ENCODE results near the gene CUZD1.
"Not testable (repeated sequence)": the region's sequence is repeated elsewhere in the genome, so short reads cannot be mapped to it uniquely, and the experiment has no call there.

The CUZD1 gene, protein sequence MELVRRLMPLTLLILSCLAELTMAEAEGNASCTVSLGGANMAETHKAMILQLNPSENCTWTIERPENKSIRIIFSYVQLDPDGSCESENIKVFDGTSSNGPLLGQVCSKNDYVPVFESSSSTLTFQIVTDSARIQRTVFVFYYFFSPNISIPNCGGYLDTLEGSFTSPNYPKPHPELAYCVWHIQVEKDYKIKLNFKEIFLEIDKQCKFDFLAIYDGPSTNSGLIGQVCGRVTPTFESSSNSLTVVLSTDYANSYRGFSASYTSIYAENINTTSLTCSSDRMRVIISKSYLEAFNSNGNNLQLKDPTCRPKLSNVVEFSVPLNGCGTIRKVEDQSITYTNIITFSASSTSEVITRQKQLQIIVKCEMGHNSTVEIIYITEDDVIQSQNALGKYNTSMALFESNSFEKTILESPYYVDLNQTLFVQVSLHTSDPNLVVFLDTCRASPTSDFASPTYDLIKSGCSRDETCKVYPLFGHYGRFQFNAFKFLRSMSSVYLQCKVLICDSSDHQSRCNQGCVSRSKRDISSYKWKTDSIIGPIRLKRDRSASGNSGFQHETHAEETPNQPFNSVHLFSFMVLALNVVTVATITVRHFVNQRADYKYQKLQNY

DNA sequence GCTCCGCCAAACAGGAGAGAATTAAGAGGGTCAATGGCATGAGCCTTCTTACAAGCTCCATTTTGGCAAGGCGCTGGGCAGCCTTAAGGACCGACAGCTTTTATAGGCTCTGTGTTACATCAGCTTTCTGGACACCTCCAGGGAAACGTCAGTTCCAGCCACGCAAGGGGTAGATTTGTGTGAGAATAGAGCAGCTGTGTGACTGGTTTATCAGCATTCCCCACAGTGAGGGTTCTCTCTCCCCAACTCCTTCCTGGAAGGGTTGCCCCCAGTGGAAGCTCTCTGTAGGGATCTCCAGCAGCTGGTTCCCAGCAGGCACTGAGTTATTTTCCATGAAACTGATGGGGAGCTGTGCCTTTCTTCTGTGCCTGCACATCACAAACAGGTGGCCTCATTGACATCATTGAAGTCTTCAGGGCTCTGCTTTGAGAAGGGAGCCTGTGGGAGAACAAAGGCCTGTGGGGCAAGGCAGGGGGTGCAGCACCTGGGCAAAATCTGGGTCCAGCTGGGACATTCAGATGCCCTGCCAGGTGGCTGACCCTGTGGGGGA lies at the start of gene CUZD1:
Gene CUZD1 (minus strand): TSS at position 75 of the 550 bp plus-strand sequence. CDS start 14 bp downstream, at position 61.
- DNase-seq = no peak

DNA sequence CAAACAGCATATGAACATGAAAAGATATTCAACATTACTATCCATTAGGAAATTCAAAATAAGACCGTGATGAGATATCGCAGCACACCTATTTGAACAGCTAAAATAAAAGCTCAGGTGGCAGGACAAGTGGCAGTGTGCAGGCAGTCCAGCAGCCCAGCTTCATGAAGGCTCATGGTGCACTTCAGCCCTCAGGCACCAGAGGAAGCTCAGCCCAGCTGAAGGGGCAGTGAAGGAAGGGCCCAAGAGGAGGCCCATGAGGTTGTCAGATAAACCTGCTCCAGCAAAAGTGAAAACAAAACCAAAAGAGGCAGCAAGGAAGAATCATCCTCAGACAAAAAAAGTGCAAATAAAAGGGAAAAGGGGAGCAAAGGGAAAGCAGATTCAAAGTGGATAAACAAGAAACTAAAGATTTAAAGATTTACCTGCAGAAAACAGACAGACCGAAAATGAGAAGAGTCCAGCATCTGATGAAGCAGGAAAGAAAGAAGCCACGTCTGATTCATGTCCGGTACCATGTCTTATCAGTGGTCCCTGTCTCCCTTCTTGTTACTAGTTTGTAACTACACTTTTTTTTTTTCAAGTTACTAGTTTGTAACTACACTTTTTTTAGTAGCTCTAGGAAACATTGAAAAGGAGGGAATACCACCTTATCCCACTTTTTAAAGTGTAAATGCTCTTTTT lies 48.7 kb upstream of the CUZD1 start:
- no peak for DNase-seq

DNA sequence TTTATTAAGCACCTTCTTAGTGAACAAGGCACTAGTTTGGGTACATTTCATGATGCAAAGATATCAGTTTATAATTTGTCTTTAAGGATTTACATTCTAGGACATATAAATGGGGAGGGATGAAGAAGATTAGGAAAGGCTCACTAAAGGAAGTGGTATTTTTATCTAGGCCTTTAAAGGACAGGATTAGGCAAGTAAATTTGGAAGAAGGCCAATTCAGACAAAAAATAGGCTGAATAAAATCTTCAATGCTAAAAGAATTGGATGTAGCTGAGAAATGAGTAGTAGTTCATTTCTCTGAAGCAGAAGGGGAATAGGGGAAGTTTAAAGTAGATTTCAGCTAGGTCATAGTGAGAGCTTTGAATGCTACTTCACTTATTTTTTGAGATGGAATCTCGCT lies 38.5 kb upstream of the CUZD1 start:
- no peak for DNase-seq

DNA sequence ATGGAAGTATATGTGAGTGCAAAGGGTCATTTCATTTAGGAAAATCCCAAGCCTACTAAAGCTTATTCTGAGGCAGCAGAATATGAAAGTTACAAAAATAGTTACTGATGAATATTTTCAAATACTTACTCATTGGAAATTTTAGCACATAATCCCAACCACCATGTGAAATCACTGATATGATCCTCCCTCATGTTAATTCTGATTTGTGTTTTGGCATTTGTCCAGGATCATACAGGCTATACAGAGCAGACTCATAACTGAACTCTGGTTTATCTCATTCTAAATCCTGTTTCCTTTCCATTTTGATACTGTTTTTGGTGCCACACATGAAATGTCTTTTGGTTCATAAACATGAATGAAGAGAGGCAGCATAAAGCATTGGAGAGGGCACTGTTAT lies 37.1 kb upstream of the CUZD1 start:
- no peak for DNase-seq

DNA sequence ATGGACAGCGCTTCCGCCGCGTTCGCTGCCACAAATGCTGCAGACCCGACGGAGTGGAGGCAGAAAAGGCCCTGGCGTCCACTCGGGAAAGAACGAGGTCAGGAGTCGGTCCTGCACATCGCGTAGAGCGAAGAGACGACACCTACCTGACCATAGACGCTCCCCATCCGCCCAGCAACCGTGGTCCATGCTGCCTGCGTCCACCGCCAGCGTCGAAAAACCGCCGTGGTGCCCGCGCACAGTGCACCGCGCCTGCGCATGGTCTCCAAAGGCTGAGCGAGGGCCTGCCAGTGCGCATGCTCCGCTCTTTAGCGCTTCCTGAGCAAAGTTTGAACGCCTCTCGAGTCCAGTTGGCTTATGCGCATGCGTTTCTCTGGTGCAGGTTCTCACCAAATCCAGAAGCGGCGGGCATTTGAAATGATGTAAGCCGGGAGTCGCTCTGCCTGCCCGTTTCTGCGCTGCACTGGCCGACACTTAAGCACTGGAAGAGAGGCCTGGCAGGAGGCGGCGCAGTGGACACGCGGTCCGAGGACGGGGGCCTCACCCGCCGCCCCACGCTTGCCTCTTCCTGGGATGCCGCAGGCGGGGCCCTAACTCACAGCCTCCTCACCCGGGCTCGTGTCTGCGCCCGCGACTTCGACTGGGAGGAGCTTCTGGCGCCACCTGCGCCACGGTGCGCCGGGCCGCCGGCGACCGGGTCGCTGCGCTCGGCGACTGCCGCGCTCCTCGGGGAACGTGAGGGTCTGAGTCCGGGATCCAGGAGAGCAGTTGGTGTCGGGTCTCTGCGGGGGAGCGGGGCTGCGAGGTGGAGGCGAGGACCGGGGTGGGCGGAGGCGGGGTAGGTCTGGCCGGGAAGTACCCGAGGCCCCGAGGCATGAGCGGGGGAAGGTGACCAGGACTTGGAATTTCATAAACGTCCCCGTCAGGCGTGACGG lies 33.9 kb upstream of the CUZD1 start, which contains the start of gene FAM24B:
Gene FAM24B (minus strand): TSS at position 243 of the 935 bp plus-strand sequence. CDS start 29,066 bp downstream, outside the sequence.
- peak; percentile 26 to 95 (median 88) for DNase-seq

DNA sequence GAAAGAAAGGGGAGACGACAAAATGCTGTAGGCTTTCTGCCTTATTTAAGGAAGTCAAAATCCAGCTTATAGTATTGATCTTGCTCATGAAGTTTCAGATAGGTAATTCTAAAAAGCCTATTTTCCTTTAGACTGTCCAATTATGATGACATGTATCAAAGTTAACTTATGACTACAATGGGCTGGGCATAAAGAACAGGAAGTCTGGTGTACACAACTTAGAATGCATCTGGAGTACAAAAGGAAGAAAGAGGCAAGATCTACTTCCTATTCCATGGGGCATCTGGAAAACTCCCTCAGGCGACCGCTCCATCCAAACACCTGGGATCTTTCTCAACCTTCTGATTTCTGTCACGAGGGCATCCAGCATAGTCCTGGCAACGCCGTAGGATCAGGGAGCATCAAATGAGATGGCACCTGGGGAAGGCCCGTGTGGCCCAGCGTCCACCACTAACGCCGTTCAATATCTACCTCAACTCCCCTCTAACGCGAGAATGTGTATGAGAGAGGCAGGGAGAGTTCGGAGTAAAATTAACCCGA lies 33.2 kb upstream of the CUZD1 start:
- no peak for DNase-seq

DNA sequence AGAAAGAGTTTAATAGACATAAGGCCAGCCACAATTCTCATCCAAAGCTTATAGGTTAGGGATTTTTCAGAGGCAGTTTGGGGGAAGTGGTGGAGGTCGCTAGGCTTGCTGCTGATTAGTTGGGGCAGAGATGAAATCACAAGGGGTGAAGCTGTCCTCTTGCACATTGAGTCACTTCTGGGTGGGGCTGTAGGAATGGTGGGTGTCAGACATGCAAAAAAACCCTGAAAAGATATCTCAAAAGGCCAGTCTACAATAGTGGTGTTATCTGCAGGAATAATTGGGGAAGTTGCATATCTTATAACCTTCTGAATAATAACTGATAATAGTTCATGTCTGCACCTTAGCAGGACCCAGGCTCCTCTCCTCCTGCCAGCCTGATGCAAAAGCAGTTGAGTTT lies 31.6 kb upstream of the CUZD1 start:
- no peak for DNase-seq

DNA sequence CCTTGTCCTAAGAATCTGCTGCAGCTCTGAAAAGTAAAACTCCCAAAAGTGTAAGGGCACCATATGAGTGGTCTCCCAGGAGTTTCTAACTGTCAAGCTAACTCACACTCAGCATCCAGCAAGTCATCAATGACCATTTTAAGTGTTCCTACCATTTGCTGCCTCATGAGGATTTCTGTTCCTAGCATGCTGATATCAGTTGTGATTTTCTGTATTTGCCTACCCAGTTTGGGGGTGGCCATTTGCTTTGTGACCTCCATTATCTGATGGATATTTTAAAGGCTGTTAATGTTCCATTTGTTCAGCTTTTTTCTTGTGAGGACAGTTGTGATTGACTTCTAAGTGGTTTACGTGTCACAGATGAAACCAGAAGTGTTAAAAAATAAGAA lies 30.8 kb upstream of the CUZD1 start:
- DNase-seq = no peak

DNA sequence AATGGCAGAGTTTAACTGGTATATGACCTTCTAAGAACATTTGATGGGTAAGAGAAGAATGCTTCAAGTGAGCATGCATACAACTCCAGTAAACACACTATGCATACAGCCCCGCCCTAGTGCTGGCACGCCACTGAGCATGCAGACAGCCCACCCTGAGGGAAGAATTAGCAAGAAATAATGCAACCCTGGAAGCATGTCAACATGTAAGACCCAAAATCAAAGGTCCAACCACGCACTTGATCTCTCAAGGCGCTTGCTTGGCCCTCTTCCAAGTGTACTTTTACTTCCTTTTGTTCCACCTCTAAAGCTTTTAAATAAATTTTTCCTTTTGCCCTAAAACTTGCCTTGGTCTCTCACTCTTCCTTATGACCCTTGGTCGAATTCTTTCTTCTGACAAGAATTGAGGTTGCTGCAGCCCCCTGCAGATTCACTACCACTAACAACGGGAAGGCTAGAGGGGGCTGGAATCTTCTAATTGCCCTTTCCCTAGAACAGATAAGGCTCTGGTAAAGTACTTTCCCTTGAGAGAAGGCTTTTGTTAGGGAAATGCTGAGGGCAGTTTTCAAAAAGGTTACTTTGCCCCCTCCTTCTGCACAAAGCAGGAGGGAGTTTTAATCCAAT lies 30.3 kb upstream of the CUZD1 start:
- no peak for DNase-seq

DNA sequence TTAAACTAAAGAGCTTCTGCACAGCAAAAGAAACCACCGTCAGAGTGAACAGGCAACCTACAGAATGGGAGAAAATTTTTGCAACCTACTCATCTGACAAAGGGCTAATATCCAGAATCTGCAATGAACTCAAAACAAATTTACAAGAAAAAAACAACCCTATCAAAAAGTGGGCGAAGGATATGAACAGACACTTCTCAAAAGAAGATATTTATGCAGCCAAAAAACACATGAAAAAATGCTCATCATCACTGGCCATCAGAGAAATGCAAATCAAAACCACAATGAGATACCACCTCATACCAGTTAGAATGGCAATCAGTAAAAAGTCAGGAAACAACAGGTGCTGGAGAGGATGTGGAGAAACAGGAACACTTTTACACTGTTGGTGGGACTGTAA lies 26.3 kb upstream of the CUZD1 start:
- not testable (repeated sequence) for DNase-seq

DNA sequence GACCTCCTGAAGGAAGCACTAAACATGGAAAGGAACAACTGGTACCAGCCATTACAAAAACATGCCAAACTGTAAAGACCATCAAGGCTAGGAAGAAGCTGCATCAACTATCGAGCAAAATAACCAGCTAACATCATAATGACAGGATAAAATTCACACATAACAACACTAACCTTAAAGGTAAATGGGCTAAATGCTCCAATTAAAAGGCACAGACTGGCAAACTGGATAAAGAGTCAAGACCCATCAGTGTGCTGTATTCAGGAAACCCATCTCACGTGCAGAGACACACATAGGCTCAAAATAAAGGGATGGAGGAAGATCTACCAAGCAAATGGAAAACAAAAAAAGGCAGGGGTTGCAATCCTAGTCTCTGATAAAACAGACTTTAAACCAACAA lies 23.1 kb upstream of the CUZD1 start:
- not testable (repeated sequence) for DNase-seq

DNA sequence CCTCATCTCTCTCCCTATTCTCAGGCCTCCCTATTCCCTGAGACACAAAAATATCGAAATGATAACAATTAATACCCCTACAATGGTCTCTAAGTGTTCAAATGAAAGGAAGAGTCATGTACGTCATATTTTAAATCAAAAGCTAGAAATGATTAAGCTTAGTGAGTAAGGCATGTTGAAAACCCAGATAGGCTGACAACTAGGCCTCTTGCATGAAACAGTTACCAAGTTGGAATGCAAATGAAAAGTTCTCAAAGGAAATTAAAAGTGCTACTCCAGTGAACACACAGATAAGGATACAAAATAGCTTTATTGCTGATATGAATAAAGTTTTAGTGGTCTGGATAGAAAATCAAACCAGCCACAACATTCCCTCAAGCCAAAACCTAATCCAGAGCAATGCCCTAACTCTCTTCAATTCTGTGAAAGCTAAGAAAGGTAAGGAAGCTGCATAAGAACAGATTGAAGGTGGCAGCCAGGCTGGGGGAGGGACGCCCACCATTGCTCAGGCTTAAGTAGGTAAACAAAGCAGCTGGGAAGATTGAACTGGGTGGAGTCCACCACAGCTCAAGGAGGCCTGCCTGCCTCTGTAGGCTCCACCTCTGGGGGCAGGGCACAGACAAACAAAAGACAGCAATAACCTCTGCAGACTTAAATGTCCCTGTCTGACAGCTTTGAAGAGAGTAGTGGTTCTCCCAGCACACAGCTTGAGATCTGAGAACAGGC lies 21.3 kb upstream of the CUZD1 start:
- not testable (repeated sequence) for DNase-seq

DNA sequence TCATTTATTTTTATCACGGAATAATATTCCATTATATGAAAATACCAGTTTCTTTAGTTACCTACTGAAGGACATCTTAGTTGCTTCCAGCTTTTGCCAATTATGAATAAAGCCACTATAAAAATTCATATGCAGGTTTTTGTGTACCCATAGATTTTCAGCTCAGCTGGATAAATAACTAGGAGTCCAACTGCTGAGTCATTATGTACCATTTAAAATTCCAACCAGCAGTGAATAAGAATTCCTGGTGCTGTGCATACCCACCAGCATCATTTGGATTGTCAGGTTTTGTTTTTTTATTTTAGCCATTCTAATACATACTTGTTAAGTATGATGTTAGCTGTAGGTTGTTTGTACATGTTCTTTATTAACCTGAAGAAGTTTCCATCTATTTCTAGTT lies 19.2 kb upstream of the CUZD1 start:
- DNase-seq = no peak

DNA sequence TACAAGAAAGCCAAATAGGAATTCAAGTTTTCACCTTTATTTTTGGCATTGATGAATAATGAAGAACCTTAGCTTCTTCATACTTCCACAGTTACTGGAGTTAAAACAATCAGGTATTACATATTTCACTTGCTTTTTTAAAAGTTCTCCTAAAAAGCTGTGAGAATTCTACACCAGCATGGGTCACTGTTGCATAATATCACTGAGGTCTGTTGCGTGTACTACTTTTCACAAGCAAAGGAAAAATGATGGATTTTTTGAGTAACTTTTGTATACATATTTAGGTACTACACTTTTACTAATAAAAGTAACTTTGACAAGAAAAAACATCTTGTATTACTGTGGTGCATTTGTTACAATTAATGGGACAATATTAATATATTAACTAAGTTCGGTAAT lies 18.5 kb upstream of the CUZD1 start:
- no peak for DNase-seq

DNA sequence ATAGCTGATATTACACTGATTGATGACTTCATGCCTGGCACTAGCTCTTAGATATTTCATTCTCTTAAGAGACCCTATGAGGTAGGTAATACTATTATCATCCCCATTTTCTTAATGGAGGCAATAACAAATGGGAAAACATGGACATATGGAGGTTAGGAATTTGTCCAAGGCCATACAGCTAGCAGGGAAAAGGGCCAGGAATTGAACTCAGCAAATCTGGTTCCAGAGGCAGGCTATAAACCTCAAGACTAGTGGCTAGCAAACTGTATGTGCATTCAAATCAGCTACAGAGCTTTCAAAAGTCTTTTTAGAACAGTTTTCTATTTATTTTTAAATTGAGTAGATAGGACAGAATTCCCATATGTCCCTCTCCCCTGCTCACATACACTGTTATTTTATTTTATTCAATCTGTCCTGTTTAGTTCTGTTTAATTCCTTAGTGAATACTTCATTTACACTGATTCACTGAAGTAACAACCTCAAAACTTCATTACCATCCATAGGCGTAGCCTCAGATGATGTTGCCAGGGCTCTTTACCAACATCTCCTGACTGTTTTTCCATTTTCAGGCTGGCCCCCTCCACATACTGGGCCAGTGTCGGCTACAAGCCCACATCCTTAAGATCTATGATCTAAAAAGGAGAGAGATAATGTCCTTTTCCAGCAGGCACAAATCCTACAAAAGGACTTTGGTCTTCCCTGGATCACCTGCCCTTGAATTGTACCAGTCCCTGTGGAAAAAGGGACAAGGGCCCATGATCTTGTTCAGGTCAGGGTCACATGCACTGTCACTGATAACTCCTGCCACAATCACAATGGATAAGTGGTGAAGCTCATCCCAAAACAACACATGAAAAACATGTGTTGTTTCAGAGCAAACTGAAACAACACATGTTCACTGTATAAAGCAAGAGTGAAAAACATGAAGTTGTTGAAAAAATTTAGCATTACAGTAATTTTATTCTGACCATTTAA lies 17.8 kb upstream of the CUZD1 start:
- no peak for DNase-seq

DNA sequence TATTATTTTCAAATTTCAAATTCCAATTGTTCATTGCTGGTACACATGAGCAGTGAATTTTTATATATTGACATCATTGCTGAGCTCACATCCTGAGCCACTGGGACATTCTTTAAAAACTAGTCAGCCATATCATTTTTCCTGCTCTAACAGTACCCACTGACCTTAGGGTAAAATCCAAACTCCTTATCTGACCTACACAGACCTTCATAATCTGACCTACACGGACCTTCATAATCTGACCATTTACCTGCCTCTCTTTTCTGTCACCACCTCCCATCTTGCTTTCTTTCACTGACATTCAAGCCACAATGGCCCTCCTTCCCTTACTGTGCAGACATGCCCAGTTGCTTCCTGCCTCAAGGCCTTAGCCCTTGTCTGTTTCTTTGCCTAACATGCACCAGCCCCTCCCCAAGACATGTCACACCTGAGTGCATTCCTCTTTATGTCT lies 16.1 kb upstream of the CUZD1 start:
- DNase-seq = no peak

DNA sequence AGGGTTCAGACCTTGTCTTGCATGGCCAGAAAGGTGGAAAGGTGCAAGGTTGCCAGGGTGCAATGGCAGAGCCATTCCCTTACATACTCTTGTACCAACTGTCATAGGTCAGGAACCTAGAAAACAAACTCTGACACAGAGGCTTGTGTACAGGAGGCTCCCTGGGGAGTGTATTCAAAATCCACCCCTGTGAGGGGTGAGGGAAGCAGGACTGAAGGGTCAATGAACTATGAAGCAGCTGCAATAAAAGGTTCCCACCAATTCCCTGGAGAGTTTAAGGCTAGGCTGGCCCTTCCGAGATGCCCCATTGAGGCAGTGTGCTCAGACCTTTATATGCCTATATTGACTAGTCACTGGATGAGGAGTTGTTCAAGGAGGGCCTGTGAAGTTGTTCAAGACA lies 13.9 kb upstream of the CUZD1 start:
- DNase-seq = no peak

DNA sequence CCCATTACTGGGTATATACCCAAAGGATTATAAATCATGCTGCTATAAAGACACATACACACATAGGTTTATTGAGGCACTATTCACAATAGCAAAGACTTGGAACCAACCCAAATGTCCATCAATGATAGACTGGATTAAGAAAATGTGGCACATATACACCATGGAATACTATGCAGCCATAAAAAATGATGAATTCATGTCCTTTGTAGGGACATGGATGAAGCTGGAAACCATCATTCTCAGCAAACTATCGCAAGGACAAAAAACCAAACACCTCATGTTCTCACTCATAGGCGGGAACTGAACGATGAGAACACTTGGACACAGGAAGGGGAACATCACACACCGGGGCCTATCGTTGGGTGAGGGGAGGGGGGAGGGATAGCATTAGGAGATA lies 12.4 kb upstream of the CUZD1 start:
- not testable (repeated sequence) for DNase-seq

Data from anterior cingulate cortex (tissue), 58 donors.